OCI-LY1 (cell line): ENCODE data around the gene KLHL40.

Source experiments
- EZH2 ChIP-seq: fragments of 200-600 bp; sonication (generic), shearing (Covaris generic); IDR thresholded peaks from 2 replicates; pipeline ENCODE4 v1.8.0; 2017; ENCODE audit warnings: borderline replicate concordance, mixed run types, mild to moderate bottlenecking, antibody characterized with exemption, low read length, moderate library complexity, mixed read lengths
- TF ChIP-seq, protein P1 (sequence below): fragments of 200-600 bp; sonication (generic), shearing (Covaris generic); IDR thresholded peaks from 2 replicates; pipeline ENCODE4 v1.5.1; 2017; ENCODE audit warnings: mild to moderate bottlenecking, antibody characterized with exemption, low read length, moderate library complexity, mixed read lengths

DNA sequence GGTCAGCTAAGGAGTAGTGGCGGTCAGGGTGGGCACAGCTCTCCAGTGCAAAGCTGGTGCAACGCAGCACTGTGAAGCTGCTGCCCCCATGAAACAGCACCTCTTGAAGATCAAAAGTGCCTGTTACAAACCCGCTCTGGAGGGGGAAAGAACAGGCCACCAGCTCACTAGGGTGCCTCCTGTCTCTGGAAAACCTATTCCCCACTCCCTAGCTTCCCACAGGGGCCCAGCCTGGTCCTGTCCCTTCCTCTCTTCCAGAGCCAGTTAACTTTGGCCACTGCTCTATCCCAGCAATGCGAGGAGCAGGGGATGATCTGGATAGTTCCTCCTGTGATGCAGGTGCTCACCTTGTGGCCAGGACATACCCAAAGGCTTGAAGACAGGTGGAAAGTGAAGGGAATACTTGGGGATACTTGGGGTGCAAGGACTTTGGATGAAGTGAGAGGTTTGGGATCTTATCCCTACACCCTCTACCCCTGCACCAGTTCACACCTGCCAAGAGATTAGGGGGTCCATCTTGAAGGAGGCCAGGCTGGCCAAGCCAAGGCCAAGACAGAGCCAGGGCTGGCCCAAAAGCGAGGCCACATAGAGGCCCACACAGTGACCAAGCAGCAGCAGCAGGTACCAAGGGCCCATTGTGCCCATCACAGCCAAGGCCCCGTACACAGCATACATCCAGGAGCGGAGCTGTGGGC, 13.0 kb downstream of the KLHL40 start:
- TF ChIP-seq, protein P1, sequence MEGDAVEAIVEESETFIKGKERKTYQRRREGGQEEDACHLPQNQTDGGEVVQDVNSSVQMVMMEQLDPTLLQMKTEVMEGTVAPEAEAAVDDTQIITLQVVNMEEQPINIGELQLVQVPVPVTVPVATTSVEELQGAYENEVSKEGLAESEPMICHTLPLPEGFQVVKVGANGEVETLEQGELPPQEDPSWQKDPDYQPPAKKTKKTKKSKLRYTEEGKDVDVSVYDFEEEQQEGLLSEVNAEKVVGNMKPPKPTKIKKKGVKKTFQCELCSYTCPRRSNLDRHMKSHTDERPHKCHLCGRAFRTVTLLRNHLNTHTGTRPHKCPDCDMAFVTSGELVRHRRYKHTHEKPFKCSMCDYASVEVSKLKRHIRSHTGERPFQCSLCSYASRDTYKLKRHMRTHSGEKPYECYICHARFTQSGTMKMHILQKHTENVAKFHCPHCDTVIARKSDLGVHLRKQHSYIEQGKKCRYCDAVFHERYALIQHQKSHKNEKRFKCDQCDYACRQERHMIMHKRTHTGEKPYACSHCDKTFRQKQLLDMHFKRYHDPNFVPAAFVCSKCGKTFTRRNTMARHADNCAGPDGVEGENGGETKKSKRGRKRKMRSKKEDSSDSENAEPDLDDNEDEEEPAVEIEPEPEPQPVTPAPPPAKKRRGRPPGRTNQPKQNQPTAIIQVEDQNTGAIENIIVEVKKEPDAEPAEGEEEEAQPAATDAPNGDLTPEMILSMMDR, result no peak
- TF ChIP-seq EZH2, result no peak
